Activated CD8-positive, alpha-beta memory T cell treated with anti-CD3 and anti-CD28 coated beads, Interleukin-2, amount 50 U/mL, for 24 hours (primary cell): ENCODE data around the gene TBC1D16.
"Not testable (repeated sequence)": the region's sequence is repeated elsewhere in the genome, so short reads cannot be mapped to it uniquely, and the experiment has no call there.

Experiments
- DNase-seq: peaks from one replicate; pipeline ENCODE4 v3.0.0-alpha.2; 2020; ENCODE audit errors: extremely low read depth

Gene TBC1D16

DNA sequence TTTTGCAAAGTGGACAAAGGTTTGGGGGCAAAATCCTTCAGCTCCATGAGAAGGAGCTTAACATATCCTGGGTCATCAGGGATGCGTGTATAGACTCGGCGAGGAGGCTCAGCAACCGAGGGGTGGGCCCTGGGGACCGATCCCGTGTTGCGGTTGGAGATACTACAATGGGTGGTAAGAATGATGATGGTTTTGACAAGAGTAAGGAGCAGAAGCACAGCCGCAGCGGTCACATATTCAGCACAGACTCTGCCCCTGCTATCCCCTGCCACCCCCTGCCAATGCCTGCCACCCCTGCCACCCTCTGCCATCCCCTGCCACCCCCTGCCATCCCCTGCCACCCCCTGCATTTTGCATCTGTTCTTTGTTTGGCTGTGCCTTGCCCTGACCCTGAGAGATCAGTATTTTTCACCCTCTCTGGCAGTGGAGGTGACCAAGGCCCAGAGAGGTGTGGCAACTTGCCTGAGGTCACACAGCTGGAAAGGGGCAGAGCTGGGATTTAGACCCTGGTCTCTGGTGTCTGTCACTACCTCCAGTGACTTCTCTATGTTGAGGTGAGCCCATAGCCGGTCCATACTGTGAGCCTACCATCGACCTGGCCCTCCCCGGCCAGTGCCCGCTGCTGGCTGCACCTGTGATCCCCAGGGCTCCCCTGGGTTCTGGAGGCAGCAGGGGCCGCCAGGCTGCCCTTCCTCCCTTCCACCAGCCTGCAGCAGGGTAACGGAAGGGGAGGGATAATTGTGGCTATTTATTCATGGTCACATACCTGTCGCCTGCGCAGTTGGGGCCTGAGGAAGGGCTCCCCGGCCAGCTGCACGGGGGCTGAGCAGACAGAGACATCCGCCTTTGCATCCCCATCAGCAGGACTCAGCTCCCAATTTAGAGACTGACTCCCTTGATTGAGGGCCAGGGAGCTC is 121.5 kb downstream of the TBC1D16 start:
- DNase-seq: no peak

DNA sequence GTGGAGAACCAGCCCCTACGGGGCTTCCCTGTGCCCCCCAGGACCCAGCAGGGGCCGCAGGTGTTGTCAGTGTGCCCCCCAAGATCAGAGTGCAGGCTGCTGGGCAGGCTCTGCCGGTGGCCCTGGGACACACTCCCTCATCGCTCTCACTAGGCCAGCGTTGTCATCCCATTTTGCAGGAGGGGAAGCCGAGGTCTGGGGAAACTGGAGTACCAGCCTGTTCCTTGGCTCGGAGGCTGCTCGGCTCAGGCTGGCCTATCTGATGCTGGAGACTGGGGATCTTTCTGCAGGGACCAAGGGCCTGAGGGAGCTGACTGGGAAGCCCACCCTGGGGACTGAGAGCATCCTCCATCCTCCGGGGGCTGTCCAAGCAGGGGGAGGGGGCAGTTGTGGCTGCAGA is 122.2 kb downstream of the TBC1D16 start:
- no peak for DNase-seq

DNA sequence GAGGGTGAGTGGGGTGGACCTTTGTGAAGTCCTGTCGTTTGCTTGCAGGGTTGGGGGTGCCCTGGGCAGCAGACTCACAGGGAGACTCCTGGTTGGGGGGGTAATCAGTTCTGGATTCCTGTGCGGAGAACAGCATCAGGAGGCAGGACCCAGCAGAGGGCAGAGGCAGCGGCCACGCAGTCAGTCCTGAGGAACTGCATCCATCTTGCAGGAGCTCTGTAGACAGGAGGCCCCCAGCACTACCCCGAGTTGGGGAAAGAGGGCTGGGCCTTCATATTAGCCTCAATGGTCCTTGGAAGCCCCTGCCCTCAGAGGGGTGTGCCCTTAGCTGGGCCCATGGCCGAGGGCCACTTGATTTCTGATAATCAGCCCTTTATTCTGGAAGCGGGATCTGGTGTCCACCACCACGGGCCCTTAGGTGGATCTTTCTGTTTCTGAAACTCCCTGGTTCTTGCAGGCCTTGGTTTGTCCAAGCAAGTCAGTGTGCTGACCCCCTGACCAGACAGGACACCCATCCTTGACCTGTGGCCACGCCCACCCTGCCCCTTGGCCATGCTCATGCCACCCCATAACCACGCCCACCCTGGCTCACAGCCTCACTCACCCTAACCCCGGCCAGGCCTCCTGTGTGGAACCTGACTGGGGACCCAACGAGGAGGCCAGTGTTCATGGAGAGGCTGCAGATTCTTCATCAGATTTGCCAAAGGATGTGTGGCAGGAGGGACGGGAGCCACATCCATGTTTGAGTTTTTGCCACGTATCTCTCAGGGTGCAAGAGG is 122.9 kb downstream of the TBC1D16 start:
- no peak for DNase-seq

DNA sequence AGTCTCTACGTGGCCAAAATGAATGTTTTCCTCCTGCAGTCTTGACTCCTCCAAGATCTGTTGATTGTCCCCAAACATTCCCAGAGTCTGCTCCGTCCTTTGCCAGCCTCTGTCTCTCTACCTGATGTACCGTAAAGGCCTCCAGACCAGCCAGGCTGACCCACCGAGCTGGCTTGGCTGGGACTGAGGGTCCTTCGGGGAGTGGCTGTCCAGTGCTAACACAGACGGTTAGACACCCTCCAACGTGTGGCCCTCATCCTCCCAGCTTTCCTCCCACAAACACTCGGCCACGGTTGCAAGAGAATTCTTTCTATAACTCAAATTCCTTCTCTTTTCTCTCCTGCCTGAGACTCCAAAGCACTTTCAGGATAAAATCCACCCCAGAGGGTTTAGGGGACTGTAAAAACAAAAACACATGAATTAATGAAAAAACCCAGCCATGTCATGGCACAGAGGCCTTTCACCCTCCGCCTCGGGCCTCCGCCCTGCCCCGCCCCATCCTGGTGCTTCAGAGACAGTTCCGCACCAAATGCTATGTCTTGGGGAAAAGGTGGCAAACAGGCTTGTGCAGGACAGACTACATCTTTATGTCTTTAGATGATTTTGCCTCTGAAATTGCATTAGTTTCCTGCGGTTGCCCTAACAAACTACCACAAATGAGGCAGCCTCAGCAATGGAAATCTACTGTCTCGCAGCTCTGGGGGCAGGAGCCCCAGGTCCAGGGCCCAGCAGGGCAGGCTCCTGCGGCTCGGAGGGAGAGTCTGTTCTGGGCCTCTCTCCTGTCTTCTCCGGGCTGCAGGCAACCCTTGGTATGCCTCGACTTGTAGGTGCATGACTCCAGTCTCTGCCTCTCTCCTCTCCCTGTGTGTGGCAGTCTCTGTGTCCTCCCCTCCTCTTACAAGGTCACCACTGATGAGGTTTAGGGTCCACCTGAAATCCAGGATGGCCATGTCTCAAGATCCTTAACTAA is 124.0 kb downstream of the TBC1D16 start:
- DNase-seq: no peak

DNA sequence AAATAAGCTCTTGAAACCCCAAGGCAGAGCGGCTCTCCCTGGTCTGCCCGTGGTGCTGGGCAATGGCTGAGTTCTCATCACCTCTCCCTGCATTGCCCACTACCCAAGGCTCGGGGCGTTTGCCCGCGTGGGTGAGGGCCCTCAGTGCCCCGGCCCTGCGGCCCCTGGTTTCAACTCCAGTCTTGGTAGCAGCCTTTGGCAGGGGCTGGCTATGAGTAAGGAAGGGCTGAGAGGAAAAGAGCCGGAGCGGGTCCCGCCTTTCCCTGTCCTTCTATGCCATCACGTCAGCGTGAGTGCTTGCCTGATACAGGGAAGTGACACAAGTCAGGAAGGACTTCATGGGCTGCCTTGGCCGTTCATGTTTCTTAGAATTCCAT is 124.7 kb downstream of the TBC1D16 start:
- DNase-seq: no peak

DNA sequence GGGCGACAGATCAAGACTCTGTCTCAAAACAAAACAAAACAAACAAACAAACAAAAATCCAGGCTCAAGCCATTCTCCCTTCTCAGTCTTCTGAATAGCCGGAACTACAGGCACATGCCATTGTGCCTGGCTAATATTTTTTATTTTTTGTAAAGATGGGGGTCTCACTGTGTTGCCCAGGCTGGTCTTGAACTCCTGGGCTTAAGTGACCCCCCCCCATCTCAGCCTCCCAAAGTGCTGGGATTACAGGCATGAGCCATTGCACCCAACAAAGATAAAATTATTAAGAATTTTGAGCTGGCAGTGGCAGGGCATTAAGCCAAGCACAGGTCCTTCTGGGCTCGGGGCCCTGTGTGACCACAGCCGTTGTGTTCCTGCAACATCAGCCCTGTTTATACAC is 126.6 kb downstream of the TBC1D16 start:
- no peak for DNase-seq

DNA sequence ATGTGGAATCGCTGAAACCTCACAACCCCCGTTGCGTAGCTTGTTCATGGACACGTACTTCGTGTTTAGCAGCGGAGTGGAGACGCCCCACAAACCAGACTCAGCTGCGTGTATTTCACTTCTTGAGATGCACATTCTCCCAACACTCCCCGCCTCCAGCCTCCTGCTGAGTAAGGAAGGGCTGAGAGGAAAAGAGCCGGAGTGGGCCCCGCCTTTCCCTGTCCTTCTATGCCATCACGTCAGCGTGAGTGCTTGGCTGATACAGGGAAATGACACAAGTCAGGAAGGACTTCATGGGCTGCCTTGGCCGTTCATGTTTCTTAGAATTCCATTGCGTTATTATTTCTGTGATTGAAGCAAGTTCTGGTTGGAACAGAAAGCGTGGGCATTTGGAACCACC is 127.8 kb downstream of the TBC1D16 start:
- no peak for DNase-seq

DNA sequence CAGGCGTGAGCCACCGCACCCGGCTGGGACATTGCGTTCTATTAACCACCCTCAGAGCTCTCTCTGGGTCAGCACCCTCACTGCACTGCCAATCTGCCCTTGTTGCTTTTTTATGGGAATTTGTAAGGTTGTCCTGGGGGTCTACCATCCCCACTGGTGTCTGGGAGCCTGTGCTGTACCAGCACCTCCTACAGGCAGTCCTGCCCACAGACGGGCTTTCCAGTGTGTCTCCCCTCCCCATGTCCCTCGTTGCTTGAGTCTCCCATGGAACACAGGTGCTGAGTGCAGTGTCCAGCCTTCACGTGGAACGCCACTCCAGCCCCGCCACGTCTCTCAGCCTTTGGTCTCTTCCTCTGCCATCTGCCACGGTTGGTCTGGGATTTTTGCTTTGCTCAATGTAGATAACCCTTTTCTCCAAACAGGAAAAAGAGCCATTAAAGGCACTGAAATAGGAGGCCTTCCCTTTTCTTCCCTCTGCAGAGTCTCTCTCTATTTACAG is 128.4 kb downstream of the TBC1D16 start:
- no peak for DNase-seq

DNA sequence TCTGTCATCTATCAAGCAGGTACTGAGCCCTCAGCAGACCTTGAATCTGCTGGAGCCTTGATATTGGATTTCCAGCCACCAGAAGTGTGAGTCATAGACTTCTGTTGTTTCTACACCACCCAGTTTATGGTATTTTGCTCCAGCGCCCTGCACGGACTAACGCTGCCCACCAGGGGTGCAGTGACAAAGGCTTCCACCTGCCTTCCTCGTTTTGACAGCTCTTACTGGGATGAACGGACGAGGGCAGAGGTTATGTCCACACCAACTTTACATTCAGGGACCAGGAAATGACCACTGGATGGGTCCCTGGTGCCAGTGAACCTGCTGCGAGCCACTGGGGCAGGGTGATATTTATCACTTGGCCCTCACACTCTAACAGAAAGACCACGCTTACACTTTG is 129.8 kb downstream of the TBC1D16 start:
- DNase-seq: no peak

DNA sequence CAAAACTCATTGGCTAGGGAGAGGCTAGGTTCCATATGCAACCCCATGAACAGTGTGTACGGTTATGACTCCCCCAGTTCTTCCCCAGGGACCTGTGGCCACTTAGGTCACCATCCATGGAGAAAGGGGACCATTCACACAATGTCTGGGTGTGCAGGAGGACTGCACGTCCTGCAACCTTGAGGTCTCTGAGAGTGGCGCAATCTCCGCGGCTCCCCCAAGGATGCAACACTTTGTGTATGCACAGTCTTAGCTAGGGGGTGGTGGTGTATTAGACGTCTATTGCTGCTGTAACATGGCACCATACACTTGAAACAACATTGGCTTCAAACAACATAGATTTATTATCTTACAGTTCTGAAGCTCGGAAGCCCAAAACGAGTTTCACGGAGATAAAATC is 130.8 kb downstream of the TBC1D16 start:
- no peak for DNase-seq

DNA sequence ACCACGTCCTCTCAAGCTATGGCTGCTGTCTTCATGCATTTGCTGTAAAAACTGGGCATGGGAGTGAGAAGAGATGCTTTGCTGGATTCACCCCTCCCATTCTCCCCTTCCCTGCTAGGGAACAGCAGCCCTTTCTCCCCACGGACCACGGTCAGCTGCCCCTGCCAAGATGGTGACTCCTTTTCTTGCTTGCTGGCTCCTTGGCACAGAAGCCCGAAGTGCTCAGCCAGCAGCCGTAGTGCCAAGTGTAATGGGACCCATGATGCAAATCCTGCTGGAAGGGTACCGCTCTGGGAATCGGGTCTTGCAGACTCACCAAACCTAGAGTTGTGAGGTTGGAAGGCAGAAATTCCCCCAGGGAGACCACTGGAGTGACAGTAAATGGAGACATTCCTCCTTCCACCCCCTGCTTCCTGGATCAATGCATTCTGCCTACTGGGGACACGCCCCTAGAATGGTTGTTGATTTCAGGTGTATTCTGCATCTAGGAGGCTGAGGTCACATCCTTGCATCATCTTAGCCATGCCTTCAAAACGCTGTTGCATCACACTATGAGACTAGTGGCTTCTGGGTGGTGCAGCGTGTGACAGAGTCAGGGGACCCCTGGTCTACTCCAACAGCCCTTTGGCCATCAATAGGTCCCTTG is 133.4 kb downstream of the TBC1D16 start:
- no peak for DNase-seq

DNA sequence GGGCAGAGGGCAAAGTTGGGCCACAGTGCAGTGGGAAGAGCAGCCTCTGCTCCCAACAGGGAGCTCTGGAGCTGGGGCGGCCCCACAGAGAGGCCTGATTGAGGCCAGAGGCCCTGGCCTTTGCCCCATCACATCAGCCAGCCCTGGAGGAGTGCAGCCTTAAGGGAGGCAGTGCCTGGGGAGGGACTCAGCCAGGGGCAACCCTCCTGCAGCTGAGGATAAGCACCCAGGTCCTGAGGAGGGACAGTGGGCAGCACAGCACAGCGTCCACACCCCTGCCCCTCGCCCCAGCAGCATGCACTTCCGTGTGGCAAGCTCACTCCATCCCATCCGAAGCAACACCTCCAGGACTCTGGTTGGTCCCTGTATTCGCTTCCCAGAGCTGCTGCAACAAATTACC is 134.5 kb downstream of the TBC1D16 start:
- DNase-seq: no peak

DNA sequence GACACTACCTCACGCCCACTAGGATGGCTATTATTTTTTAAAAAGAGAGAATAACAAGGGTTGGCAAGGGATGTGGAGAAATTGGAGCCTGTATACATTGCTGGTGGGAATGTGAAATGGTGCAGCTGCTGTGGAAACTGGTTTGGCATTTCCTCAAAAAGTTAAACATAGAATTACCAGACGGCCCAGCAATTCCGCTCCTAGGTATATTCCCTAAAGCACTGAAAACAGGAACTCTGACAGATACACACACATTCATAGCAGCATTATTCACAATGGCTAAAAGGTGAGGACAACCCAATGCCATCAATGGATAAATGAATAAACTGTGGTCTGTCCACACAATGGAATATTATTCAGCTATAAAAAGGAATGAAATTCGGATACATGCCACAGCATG is 136.1 kb downstream of the TBC1D16 start:
- DNase-seq: no peak

DNA sequence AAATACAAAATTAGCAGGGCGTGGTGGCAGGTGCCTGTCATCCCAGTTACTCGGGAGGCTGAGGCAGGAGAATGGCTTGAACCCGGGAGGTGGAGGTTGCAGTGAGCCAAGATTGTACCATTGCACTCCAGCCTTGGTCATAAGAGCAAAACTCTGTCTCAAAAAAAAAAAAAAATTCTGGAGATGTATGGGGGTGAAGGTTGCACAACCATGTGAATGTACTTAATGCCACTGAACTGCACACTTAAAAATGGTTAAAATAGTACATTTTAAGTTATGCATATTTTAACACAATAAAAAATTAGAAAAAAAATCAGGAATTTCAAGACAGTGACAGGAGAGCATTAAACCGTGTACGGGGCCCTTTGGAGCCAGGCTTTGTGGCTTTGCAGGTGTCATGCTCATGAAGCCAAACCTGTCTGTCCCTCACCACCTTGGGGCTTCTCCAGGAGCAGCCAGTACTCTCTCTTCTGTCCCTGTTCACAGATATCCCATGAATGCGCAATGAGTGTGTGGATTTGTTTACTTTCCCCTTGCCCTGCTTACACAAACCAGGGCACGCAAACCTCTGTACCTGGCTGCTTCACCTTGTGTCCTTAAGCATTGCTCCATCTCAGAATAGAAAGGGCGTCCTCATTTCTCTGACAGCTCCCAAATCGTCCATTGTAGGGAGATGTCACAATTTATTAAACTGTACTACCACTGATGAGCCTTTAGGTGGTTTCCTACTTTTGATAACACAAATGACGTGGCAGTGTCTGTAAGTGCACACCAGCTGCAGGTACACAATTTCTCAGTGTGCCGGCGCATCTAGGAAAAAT is 138.2 kb downstream of the TBC1D16 start:
- no peak for DNase-seq

DNA sequence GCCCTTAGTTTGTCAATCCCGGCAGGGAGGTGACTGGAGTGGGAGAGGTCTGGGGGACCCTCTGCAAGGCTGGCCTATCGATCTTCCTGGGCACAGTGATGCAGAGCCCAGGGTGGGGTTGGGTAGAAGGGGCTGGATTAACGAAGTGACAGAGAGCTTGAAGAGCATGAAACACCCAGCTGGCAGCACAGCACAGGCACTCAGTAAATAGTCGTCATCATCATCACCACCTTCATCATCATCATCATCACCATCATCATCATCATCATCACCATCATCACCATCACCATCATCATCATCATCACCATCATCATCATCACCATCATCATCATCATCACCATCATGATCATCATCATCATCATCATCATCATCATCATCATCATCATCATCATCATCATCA is 142.2 kb downstream of the TBC1D16 start:
- DNase-seq: not testable (repeated sequence)

DNA sequence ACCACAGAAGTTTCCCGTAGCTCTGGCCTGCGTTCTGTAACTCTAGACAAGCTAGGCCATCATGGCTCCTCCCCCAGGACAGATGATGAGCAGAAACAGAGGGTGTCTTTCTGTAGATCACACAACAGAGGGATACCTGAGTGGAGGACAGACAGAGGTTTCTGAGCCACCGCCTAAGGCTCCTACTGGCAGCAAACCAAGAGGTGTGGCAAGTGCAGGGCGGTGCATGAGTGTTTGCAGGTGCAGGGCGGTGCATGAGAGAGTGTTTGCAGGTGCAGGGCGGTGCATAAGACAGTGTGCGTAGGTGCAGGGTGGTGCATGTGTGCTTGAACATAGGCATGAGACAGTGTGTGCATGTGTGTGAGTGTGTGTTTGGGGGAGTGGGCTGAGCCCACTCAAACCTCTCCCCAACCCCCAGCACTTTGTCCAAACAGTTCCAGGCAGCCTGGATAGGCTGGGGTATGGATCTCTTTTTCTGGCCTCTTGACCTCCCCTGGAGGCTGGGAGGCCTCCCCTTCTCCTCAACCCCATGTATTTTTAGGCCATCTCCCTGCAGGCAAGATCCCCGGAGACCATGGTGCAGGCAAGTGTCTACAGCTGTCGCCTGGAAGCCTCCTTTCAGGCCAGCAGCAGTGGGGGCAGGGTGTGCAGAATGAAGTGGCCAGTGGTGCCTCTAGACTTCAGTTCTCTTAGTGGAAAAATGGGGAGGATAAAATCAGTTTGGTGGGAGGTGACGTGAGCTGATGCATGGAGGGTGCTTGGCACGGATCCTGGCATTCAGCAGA is 143.0 kb downstream of the TBC1D16 start:
- DNase-seq: no peak

DNA sequence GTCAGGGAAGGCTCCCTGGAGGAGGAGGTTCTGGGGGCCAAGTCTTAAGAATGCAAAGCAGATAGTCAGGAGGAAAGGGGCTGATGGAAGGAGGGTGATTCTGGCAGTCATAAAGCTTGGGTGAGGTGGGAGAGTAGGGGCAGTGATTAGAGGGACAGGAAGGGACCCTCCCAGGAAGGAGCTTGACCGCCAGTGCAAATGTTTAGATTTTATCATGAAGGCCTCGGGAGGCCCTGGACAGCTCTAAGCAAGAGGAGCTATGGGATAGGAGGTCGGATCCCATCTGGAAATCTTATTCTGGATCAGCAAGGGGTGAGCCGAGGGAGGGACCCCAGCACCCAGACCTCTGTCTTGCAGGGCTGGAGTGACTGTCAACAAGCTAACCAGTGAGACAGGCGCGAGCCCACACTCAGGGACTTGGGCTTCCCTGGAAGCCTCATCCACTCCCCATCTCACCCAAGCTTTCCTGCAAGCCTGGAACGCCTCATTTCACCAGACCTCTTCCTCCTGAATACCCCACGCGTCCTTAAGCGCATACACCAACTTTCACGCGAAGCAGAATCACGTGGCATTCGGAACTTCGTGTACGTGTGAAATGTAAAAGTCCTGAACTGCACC is 144.4 kb downstream of the TBC1D16 start:
- DNase-seq: no peak

DNA sequence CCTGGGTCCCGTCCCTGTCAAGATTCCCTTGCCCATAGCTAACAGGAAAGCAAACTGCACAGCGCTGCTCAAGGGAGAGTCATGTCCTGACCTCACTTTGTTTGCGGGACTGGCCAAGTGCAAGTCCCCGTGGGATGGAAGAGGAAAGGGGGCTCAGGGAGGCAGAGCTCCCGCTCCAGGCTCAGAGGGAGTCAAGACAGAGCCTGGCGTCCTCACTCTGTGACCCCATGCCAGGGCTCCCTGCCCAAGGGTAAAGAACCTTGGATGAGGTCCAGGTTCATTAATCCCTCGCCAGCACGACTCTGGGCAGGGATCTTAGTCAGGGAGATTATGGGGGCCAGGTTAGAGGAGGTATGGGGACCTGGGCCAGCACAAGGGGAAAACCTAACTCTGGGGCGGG is 145.0 kb downstream of the TBC1D16 start:
- no peak for DNase-seq
